LNCAP (cell line): ENCODE results near the gene CHD6.

Experiments used
- CTCF ChIP-seq: fragments of 450-650 bp; IDR thresholded peaks from 2 replicates; pipeline ENCODE4 v1.5.1; 2017; ENCODE audit warnings: mild to moderate bottlenecking

Gene CHD6

GRCh38 chr20:41386502-41387427 lies 231.4 kb downstream of the CHD6 start:
- no peak for TF ChIP-seq CTCF

- no peak for TF ChIP-seq CTCF
Measured at GRCh38 chr20:41382791-41383305, 235.3 kb downstream of the CHD6 start.

- no peak for TF ChIP-seq CTCF
Measured at GRCh38 chr20:41380551-41381193, 237.5 kb downstream of the CHD6 start.

GRCh38 chr20:41379551-41379950 lies 238.6 kb downstream of the CHD6 start:
- no peak for TF ChIP-seq CTCF

- TF ChIP-seq CTCF = no peak
Measured at GRCh38 chr20:41377275-41377674, 240.9 kb downstream of the CHD6 start.

DNA sequence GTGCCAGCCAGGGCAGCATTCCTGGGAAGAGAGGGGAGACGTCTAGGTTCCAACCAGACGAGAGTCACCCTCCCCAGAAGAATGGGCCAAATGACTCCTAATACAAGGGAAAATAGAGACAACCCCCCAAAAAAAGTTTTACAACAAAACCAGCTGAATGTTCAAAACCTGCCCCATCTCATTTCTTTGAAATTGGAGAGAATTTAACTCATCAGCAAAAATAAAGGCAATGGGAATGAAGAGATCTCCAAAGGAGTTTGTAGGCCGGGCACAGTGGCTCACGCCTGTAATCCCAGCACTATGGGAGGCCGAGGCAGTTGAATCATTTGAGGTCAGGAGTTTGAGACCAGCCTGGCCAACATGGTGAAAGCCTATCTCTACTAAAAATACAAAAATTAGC lies 241.8 kb downstream of the CHD6 start:
- no peak for TF ChIP-seq CTCF

DNA sequence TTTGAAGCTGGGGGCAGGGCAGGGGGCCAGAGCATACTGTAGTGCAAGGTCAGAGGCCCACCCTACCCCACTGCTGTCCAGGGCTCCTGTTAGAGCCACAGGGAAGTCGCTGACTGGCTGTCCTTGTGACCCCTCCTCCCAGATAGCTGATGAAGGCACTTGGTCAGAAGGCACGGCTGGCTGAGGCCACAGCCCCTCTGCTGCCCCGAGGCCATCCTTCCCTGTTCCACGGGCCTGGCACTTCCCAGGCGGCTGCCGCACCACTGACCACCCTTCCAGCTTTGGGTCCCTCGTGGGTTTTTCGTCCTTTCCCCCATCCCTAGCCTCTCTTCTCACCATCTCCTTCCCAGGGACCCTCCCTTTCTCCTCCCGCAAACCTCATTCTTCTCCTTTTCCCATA lies 242.3 kb downstream of the CHD6 start:
- no peak for TF ChIP-seq CTCF
